Stimulated activated CD4-positive, alpha-beta T cell treated with anti-CD3 and anti-CD28 coated beads, Interleukin-1b, Interleukin-23, amount 100 ng/mL, for 4 hours (primary cell): Measurements from ENCODE around the gene DSCAML1.

ENCODE experiments used
- DNase-seq, 2 donors: peaks; one replicate each; pipeline ENCODE4 v3.0.0-alpha.2; 2020; ENCODE audit warnings: low read depth in 2 of 2

DSCAML1 gene

DNA sequence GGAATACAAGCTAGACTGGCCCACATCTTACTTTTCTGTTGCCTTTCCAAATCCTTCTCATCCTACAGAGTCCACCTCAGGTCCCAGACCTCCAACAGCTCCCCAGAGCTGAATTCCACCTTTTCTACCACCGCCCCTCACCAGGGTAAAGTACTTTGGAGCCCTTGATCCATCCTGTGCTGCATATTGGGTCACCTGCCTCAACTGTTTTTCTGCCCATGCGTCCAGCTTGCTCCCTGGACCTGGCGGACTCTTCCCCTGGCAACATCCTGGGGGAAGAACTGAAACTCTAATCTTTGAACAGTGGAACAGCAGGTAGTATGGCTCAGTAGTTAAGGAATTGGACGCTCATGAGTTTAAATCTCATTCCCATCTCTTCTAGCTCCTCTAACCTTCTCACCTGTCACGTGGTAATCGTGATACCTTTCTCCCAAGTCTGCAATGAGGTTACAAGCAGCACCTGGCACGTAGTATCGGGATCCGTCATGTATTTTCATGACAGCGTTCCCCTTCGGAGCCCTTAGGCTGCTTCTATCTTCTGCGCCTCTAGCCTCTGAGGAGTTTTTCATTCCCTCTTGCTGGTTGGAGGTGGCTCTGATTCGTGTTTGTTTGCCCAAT lies 371.2 kb downstream of the DSCAML1 start:
- DNase-seq = no peak

- DNase-seq = no peak
Measured at GRCh38 chr11:117424781-117425180, 372.2 kb downstream of the DSCAML1 start.

- DNase-seq = no peak
Measured at GRCh38 chr11:117423046-117423575, 373.9 kb downstream of the DSCAML1 start.

GRCh38 chr11:117421476-117421875 lies 375.5 kb downstream of the DSCAML1 start:
- DNase-seq = no peak

- DNase-seq = no peak
Measured at GRCh38 chr11:117421041-117421440, 376.0 kb downstream of the DSCAML1 start.

DNA sequence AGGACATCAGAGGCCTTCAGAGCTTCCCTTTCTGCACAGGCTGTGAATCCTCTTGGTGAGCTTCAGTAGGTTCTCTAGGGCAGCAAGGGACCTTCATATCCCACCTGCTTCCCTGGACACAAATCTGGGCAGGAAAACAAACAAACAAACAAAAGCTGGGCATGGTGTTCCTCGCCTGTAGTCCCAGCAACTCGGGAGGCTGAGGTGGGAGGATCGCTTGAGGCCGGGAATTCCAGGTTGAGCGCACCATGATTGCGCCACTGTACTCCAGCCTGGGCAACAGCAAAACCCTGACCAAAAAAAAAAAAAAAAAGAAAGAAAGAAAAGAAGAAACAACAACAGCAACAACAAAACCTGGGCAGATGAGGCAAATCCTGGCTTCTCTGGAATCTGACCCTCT lies 376.4 kb downstream of the DSCAML1 start:
- DNase-seq = no peak

DNA sequence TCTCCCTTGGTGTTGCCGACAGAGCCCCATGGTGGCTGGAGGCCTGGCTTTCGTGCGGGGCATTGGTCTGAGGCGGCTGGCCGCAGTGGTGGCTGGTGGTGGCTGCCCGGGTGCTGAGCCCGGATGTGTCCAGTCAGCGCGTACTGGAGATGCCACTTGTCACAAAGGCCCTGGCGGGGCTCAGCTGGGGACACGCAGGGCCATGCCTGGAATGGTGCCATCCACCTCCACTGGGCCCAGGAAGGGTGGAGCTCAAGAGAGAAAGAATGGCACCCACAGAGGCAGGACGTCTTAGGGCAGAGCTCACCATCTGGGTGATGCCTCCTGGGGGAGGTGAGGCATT lies 376.9 kb downstream of the DSCAML1 start:
- DNase-seq = no peak

- no peak for DNase-seq
Measured at GRCh38 chr11:117419482-117420142, 377.4 kb downstream of the DSCAML1 start.

DNA sequence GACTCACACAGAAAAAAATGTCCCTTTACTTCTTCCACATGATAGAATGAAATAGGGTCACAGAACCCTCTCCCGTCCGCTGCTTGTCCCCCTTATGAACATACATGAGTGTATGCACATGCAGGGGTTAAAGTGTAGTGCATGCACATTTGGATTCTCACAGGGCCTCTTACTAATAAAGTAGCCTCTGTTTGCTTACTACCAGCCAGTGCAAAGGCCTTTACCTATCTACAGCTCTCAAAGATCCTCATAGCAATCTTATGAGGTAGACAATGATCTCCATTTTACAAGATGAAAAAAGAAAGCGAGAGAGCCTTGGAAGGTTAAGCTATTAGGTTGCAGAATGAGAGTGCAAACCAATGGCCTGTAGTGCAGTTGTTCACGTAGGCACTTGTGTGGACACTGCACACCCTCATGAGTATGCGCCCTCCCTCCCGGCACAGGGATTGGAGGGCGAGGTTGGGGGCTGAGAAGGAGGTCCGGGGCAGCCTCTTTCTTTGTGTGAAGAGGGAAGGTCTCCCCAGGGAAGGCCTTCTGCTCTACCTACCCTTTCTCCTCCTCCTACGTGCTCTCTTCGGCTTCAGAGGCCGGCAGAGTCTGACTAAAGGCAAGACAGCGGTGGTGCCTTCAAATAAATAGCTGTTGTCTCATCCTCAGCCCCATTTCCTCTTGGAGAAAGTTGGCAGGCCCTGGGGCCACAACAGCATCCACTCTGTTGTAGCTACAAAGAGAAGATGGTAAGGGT lies 378.1 kb downstream of the DSCAML1 start:
- DNase-seq = no peak

DNA sequence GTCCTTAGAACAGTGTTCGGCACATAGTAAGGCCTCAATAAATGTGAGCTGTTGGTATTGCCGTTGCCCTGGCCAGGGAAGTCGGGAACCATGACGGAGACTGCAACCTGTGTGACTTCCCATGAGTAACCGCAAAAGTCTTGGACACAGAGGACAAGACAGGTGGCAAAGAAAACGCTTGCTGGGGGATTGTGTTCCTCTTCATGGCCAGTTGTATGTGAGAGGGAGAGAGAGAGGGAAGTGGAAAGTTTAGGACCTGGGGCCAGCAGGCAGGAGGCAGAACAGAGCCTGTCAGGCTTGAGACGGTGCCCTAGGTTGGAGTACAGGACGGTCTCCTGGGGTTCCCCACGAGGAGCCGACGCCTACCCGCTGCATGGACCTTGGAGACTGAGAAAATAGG lies 379.2 kb downstream of the DSCAML1 start:
- no peak for DNase-seq

GRCh38 chr11:117417342-117417741 lies 379.7 kb downstream of the DSCAML1 start:
- DNase-seq = no peak

DNA sequence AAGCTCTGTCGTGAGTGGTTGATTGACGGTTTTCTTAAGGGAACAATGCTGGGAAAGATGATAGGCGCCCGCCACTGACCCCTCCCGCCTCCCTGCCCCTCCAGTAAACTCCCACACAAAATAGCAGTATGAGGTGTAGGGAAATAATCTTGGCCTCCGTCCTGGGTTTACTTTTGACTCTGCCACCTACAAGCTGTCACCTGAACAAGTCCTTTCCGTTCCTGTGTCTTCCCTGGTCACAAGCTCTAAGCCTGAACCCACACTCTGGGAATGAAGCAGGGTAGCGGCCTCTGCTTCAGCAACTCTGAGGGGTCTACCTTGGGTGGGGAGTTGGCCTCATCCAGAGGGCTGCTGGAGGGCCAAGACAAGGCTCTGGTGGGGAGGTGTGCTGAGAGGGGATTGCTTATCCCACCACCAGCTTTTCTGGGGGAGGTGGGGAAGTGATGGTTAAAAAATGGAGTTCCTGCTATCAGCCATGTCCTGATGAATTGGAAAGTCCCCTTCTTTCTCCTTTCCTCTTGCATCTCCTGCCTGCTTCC lies 381.6 kb downstream of the DSCAML1 start:
- no peak for DNase-seq

- no peak for DNase-seq
Measured at GRCh38 chr11:117414724-117415123, 382.3 kb downstream of the DSCAML1 start.

DNA sequence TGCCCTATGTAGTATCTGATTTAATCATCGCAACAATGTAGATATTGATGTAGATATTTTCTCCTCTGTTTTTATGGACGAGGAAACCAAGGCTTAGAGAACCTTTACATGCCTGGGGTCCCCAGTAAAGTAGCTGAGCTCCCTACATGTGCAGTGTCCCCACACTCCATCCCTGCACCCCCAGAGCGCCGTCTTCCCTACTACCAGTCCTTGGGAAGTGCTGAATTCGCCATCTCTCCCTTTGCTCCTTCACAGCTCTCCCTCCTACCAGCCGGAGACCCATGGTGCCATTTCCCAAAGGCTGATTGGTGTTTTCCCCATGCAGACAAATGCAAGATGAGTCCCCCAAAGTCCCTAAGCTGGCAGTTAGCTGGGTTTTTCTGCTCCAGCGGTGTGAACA lies 383.4 kb downstream of the DSCAML1 start:
- no peak for DNase-seq

GRCh38 chr11:117412653-117413275 lies 384.3 kb downstream of the DSCAML1 start:
- DNase-seq = no peak

- DNase-seq = no peak
Measured at GRCh38 chr11:117412176-117412575, 384.8 kb downstream of the DSCAML1 start.

- no peak for DNase-seq
Measured at GRCh38 chr11:117411736-117412135, 385.3 kb downstream of the DSCAML1 start.

GRCh38 chr11:117410861-117411710 lies 385.9 kb downstream of the DSCAML1 start:
- DNase-seq = no peak

GRCh38 chr11:117410238-117410637 lies 386.8 kb downstream of the DSCAML1 start:
- DNase-seq = no peak

DNA sequence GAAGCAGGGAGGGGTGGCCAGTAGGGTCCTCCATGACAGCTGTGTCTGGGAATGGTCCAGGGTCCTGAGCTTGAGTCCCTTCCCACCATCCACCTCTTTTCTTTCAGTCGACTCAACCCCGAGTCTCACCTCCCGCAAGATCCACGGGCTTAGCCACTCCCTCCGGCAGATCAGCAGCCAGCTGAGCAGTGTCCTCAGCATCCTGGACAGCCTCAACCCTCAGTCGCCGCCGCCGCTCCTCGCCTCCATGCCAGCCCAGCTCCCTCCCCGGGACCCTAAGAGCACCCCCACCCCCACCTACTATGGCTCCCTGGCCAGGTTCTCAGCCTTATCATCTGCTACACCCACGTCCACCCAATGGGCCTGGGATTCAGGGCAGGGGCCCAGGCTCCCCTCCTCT lies 387.5 kb downstream of the DSCAML1 start:
- DNase-seq = no peak

GRCh38 chr11:117408356-117408755 lies 388.7 kb downstream of the DSCAML1 start:
- DNase-seq = no peak
